SK-N-SH (cell line): ENCODE data around the gene ARHGAP25. TPM values are rescaled to one million over a fixed set of nuclear protein-coding genes. Genes with fewer than 3 reads are reported as not detected.

ENCODE experiments used
- CTCF ChIA-PET: fragments of 300-600, 350-600 bp; formaldehyde crosslinking; extraction: SDS; loops from one replicate; lab custom pipeline; 2021; lab: Yijun Ruan, JAX
- POLR2A ChIA-PET: fragments of 350-600 bp; sonication (Branson Sonifier 250); formaldehyde crosslinking; extraction: SDS; loops from one replicate; lab custom pipeline; 2020; ENCODE audit warnings: antibody characterized with exemption, inconsistent platforms; lab: Yijun Ruan, JAX
- DNase-seq: peaks from one replicate; pipeline ENCODE4 v3.0.0; 2012
- H2AFZ ChIP-seq: fragments of 200-600 bp; sonication (generic); 2 replicates; pipeline ENCODE4 v1.8.1; 2016; ENCODE audit warnings: antibody characterized with exemption, mild to moderate bottlenecking, low read depth
- H3F3A ChIP-seq: fragments of 200-600 bp; sonication (generic); replicated peaks from 2 replicates; pipeline ENCODE3; 2016; ENCODE audit warnings: antibody characterized with exemption, mild to moderate bottlenecking; ENCODE audit not compliant: insufficient read depth
- H3K27ac ChIP-seq, 2 experiments: fragments of 200-500 bp in 1 of 2; fragments of 200-600 bp in 1 of 2; sonication (Bioruptor generic) in 1 of 2; sonication (generic), shearing (Covaris generic) in 1 of 2; 2 replicates each; pipeline versions ENCODE4 v1.5.1 to v1.6.1; 2014 to 2016; ENCODE audit warnings: low read depth in 2 of 2, inconsistent platforms in 1 of 2, low read length in 1 of 2, mild to moderate bottlenecking in 1 of 2, mixed read lengths in 1 of 2
- H3K27me3 ChIP-seq: fragments of 200-600 bp; sonication (generic), shearing (Covaris generic); 2 replicates; pipeline ENCODE4 v1.6.1; 2016; ENCODE audit warnings: mixed run types; ENCODE audit not compliant: insufficient read depth
- H3K36me3 ChIP-seq, 2 experiments: fragments of 200-500 bp in 1 of 2; fragments of 200-600 bp in 1 of 2; sonication (Bioruptor generic) in 1 of 2; sonication (generic) in 1 of 2; replicated peaks in 1 of 2; 2 replicates each; pipeline versions ENCODE3 to v1.5.1; 2014 to 2016; ENCODE audit warnings: low read length in 1 of 2, mild to moderate bottlenecking in 1 of 2; ENCODE audit not compliant: insufficient read depth in 2 of 2, control insufficient read depth in 1 of 2
- H3K4me1 ChIP-seq, 2 experiments: fragments of 200-500 bp in 1 of 2; fragments of 200-600 bp in 1 of 2; sonication (Bioruptor generic) in 1 of 2; sonication (generic), shearing (Covaris generic) in 1 of 2; 2 replicates each; pipeline versions ENCODE4 v1.5.1 to v1.6.1; 2014 to 2016; ENCODE audit warnings: low read depth in 1 of 2, low read length in 1 of 2, mixed run types in 1 of 2; ENCODE audit not compliant: insufficient read depth in 2 of 2, control insufficient read depth in 1 of 2
- H3K4me2 ChIP-seq: fragments of 200-600 bp; sonication (generic), shearing (Covaris generic); 2 replicates; pipeline ENCODE4 v1.6.1; 2017; ENCODE audit warnings: mixed run types
- H3K4me3 ChIP-seq, 2 experiments: fragments of 200-500 bp in 1 of 2; fragments of 200-600 bp in 1 of 2; sonication (Bioruptor generic) in 1 of 2; sonication (generic), shearing (Covaris generic) in 1 of 2; 2 replicates each; pipeline versions ENCODE4 v1.5.1 to v1.8.1; 2014 to 2016; ENCODE audit warnings: low read depth in 2 of 2, inconsistent platforms in 1 of 2, low read length in 1 of 2, mild to moderate bottlenecking in 1 of 2, mixed read lengths in 1 of 2, moderate library complexity in 1 of 2
- H3K79me2 ChIP-seq: fragments of 200-600 bp; sonication (generic); 2 replicates; pipeline ENCODE4 v1.8.1; 2017; ENCODE audit warnings: mild to moderate bottlenecking; ENCODE audit not compliant: insufficient read depth
- H3K9ac ChIP-seq: fragments of 200-600 bp; sonication (generic); 2 replicates; pipeline ENCODE4 v1.6.1; 2017; ENCODE audit warnings: mixed run types
- H3K9me2 ChIP-seq: fragments of 200-600 bp; sonication (generic); 2 replicates; pipeline ENCODE4 v1.6.1; 2017; ENCODE audit warnings: mixed run types
- H3K9me3 ChIP-seq: fragments of 200-600 bp; sonication (generic); 2 replicates; pipeline ENCODE4 v1.6.1; 2017; ENCODE audit warnings: mixed run types, mild to moderate bottlenecking, moderate library complexity
- H4K20me1 ChIP-seq: fragments of 200-600 bp; sonication (generic); 2 replicates; pipeline ENCODE4 v1.6.1; 2017; ENCODE audit warnings: mild to moderate bottlenecking, mixed run types; ENCODE audit not compliant: insufficient read depth
- CTCF ChIP-seq: fragments of 200-600 bp; sonication (generic); IDR thresholded peaks from 2 replicates; pipeline ENCODE4 v1.6.1; 2017; ENCODE audit warnings: antibody characterized with exemption, mild to moderate bottlenecking, moderate library complexity
- EZH2phosphoT487 ChIP-seq: fragments of 200-600 bp; sonication (generic); IDR thresholded peaks from 2 replicates; pipeline ENCODE4 v1.6.1; 2017; ENCODE audit warnings: low read depth, mixed run types, mild to moderate bottlenecking, antibody characterized with exemption, moderate library complexity, borderline replicate concordance
- FOSL2 ChIP-seq: IDR thresholded peaks from 2 replicates; pipeline ENCODE4 v1.4.0; 2012; ENCODE audit warnings: low read depth, mild to moderate bottlenecking, moderate library complexity, borderline replicate concordance
- FOXJ3 ChIP-seq: sonication (generic); formaldehyde crosslinking; IDR thresholded peaks from 2 replicates; pipeline ENCODE4 v1.5.1; 2020; ENCODE audit warnings: mild to moderate bottlenecking, missing genetic modification reagents
- FOXM1 ChIP-seq: IDR thresholded peaks from 2 replicates; pipeline ENCODE4 v1.4.0; 2012; ENCODE audit warnings: low read depth, mild to moderate bottlenecking
- GABPA ChIP-seq: IDR thresholded peaks from 2 replicates; pipeline ENCODE4 v1.4.0; 2012; ENCODE audit warnings: low read depth, mild to moderate bottlenecking
- GATA2 ChIP-seq: sonication (generic); formaldehyde crosslinking; IDR thresholded peaks from 2 replicates; pipeline ENCODE4 v1.5.0; 2020; ENCODE audit warnings: mild to moderate bottlenecking, missing genetic modification reagents
- IRF3 ChIP-seq: fragments of 150-350 bp; IDR thresholded peaks from 2 replicates; pipeline ENCODE4 v1.6.1; 2016; ENCODE audit warnings: mild to moderate bottlenecking, low read depth, low read length
- JUND ChIP-seq: IDR thresholded peaks from 2 replicates; pipeline ENCODE4 v1.4.0; 2012
- MEF2A ChIP-seq: IDR thresholded peaks from 2 replicates; pipeline ENCODE4 v1.4.0; 2012; ENCODE audit warnings: low read depth, borderline replicate concordance
- NFIC ChIP-seq: IDR thresholded peaks from 2 replicates; pipeline ENCODE4 v1.4.0; 2012; ENCODE audit warnings: borderline replicate concordance
- NRF1 ChIP-seq: IDR thresholded peaks from 2 replicates; pipeline ENCODE4 v1.6.1; 2012; ENCODE audit warnings: low read depth, mild to moderate bottlenecking, low read length
- PBX3 ChIP-seq: IDR thresholded peaks from 2 replicates; pipeline ENCODE4; 2012
- POLR2AphosphoS5 ChIP-seq: IDR thresholded peaks from 2 replicates; pipeline ENCODE4 v1.6.1; 2012; ENCODE audit warnings: low read depth, low read length
- RAD21 ChIP-seq: IDR thresholded peaks from 2 replicates; pipeline ENCODE4 v1.6.1; 2012; ENCODE audit warnings: mild to moderate bottlenecking, low read length
- RCOR1 ChIP-seq: fragments of 150-350 bp; IDR thresholded peaks from 2 replicates; pipeline ENCODE4 v1.6.1; 2017; ENCODE audit warnings: antibody characterized with exemption, low read length
- RFX5 ChIP-seq: IDR thresholded peaks from 2 replicates; pipeline ENCODE4 v1.6.1; 2012; ENCODE audit warnings: mild to moderate bottlenecking, improper control_type of control experiment, low read length
- TAF1 ChIP-seq: IDR thresholded peaks from 2 replicates; pipeline ENCODE4 v1.6.1; 2012; ENCODE audit warnings: low read depth, mild to moderate bottlenecking, low read length, moderate library complexity, borderline replicate concordance
- TEAD4 ChIP-seq: IDR thresholded peaks from 2 replicates; pipeline ENCODE4 v1.4.0; 2012; ENCODE audit warnings: mild to moderate bottlenecking, borderline replicate concordance; ENCODE audit not compliant: insufficient read depth
- USF1 ChIP-seq: IDR thresholded peaks from 2 replicates; pipeline ENCODE4 v1.4.0; 2012; ENCODE audit warnings: low read depth, borderline replicate concordance
- USF2 ChIP-seq: fragments of 150-350 bp; IDR thresholded peaks from 2 replicates; pipeline ENCODE4 v1.6.1; 2017; ENCODE audit warnings: antibody characterized with exemption, low read length, low read depth, borderline replicate concordance
- ZBTB33 ChIP-seq: IDR thresholded peaks from 2 replicates; pipeline ENCODE4 v1.4.0; 2012; ENCODE audit warnings: low read depth, borderline replicate concordance
- WGBS: methylation state at CpG from one replicate; pipeline ENCODE4 v1.1.6; 2017; ENCODE audit warnings: low lambda C conversion rate; 5-methylcytosine and 5-hydroxymethylcytosine counted together
- polyA plus RNA-seq, 3 experiments: library from polyadenylated mRNA; depleted of rRNA; stranded (reverse); fragments of >200 nt; gene quantifications; 2 replicates each; pipeline ENCODE4 v1.2.3, GENCODE V29; 2012

ARHGAP25 gene
- polyA plus RNA-seq, 1 of the 3 experiments (the other 2 are of a cell fraction), result not detected

GRCh38 chr2:68832233-68832869 is 97.7 kb downstream of the ARHGAP25 start:
- peaks cover 17 to 24% of the 10 kb centered on the region in 2 experiments for H3K4me1 ChIP-seq
- peak overlapping the region; percentile 34; the same call in 1 of the 2 replicates for H3K4me2 ChIP-seq
- CTCF ChIA-PET, result no interaction called here
- H3K27ac ChIP-seq, result peak overlapping the region in 1 of 2 experiments; percentile 59; a peak in 2 of 4 replicates
- H2AFZ ChIP-seq, result peak overlapping the region; percentile 52; the same call in 1 of the 2 replicates
- H3F3A ChIP-seq, result peaks cover 8% of the 10 kb centered on the region
- H3K36me3 ChIP-seq, result no peaks in the 10 kb centered on the region
- no peak for DNase-seq
- 72% methylated on average over 8 of the region's 8 CpGs for WGBS
- no peaks in the 10 kb centered on the region for H4K20me1 ChIP-seq
- H3K27me3 ChIP-seq, result no peaks in the 10 kb centered on the region
- H3K79me2 ChIP-seq, result no peaks in the 10 kb centered on the region
- TF ChIP-seq FOXM1 (no peak), FOSL2 (no peak; the same call in 1 of the 2 replicates), IRF3 (no peak), FOXJ3 (CRISPR knock-in tag) (no peak), RFX5 (no peak), RCOR1 (no peak), TAF1 (no peak), NFIC (no peak), EZH2phosphoT487 (no peak), GATA2 (CRISPR knock-in tag) (no peak), RAD21 (no peak), JUND (no peak), USF1 (peak; percentile 67; the same call in 1 of the 2 replicates), NRF1 (no peak), CTCF (no peak), PBX3 (0 out of 2 replicates have a peak, but pooled peaks have one; percentile 15), ZBTB33 (no peak), GABPA (no peak), USF2 (no peak), POLR2AphosphoS5 (no peak), MEF2A (peak; percentile 55; the same call in 1 of the 2 replicates), TEAD4 (no peak)
- H3K9me3 ChIP-seq, result no peaks in the 10 kb centered on the region
- H3K4me3 ChIP-seq, result no peak overlapping the region
- POLR2A ChIA-PET, result no interaction called here
- H3K9me2 ChIP-seq, result no peaks in the 10 kb centered on the region
- H3K9ac ChIP-seq, result no peak overlapping the region; the same call in 1 of the 2 replicates
